ENCODE measurements around the gene SUCLG1.

- TF ChIP-seq POLR2A (IDR thresholded peaks at IDR 0.05; ENCODE audit: low read length) (no peak), GATA1 (IDR thresholded peaks at IDR 0.05; ENCODE audit: low read depth, low read length) (no peak)
These were observed 15.6 kb downstream of the SUCLG1 start for GRCh38 chr2:84443477-84443876.

Measured in erythroblast (primary cell).